ENCODE results near the gene TIAM1. TPM values are rescaled to one million over a fixed set of nuclear protein-coding genes. Genes with fewer than 3 reads are reported as not detected.

Gene TIAM1
- total RNA-seq, 1 donor from 2014 or later: 35.4 TPM

DNA sequence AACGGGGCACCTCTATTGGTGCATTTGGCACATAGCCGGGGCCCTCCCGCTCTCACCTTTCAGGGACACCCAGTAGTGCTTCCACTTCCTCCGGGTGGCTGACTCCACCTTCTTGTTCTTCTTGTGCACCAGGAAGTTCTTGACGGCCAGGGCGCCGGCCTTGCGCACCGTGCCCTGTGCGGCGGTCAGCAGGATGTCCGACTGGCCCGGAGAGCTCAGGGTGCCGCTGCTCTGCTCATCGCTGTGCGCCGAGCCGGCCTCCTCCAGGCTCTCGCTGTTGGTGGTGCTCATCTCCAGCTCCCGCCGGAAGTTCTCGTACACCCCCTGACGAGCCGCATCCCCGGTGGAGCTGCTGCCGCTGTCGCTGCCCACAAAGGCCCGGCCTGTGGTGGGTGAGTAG is 92.4 kb downstream of the TIAM1 start:
- Mint-ChIP-seq H3K9me3 (ENCODE audit: low read depth) (no peaks in the 10 kb centered on the region), H3K27me3 (no peaks in the 10 kb centered on the region), H3K36me3 (ENCODE audit: insufficient read depth) (peaks cover 10% of the 10 kb centered on the region), H3K27ac (no peak overlapping the region), H3K4me1 (ENCODE audit: low read depth) (no peaks in the 10 kb centered on the region), H3K4me3 (ENCODE audit: low read depth) (no peak overlapping the region)
- DNase-seq (ENCODE audit: low spot score, unreplicated experiment): no peak
- no peak for TF ChIP-seq CTCF (IDR thresholded peaks at IDR 0.05; ENCODE audit: unreplicated experiment)

DNA sequence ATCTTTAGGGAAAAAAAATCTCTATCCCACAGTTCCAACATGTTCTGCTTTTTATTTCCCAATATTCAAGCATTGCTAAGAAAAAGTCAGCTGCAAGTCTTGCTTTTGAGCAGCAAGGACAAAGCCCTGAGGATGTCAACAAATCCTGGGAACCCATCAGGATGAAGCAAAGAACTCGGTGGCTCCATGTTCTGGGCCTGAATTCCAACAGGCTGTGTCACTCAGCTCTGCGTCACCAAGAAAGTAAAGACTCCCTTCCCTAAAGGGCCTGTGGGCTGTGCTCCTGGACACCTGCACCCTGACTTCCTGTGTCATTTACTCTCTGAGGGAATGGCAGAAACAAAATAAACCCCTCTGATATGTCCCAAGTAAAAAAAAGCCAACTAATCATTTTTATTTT is 95.5 kb downstream of the TIAM1 start:
- H3K36me3 Mint-ChIP-seq (ENCODE audit: insufficient read depth): peaks cover 30% of the 10 kb centered on the region
- no peaks in the 10 kb centered on the region for H3K27me3 Mint-ChIP-seq
- H3K4me3 Mint-ChIP-seq (ENCODE audit: low read depth): no peak overlapping the region
- H3K4me1 Mint-ChIP-seq (ENCODE audit: low read depth): peaks cover 2% of the 10 kb centered on the region
- TF ChIP-seq CTCF (IDR thresholded peaks at IDR 0.05; ENCODE audit: unreplicated experiment): no peak
- H3K9me3 Mint-ChIP-seq (ENCODE audit: low read depth): peaks cover 8% of the 10 kb centered on the region
- H3K27ac Mint-ChIP-seq: no peak overlapping the region
- no peak for DNase-seq (ENCODE audit: low spot score, unreplicated experiment)

DNA sequence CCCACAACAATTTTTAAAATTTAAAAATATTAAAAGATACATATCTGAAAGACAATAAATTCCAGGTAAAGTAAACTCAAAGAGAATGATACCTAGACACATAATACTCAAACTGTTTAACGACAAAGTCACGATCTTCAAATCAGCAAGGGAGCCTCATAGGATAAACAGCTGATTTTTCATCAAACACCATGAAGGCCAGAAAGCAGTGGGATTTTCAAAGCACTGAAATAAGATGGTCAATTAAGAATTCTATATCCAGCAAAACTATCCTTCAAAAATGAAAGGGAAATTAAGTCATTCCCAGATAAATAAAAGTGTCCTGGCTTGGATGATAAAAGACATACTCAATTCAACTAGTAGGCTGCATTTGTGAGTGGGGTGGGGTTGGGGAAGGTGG is 100.5 kb downstream of the TIAM1 start:
- peaks cover 57% of the 10 kb centered on the region for H3K36me3 Mint-ChIP-seq (ENCODE audit: insufficient read depth)

DNA sequence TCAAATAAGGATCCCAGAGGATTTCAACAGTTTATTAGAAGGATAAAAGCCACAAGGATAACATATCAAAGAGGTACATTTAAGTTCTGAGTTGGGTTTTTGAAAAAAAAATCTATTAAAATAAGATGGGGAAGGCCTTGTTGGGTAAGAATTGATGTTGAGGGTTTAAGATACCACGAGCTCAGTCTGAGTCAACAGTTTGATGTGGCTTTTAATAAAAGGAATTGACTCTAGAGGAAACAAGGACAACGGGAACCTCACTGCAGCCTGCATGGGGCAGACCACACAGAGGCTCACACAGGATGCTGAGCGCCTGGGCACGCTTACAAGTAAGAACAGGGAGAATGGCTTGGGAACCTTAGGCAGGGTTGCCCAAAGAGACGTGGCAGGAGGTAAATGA is 107.5 kb downstream of the TIAM1 start:
- Mint-ChIP-seq H3K4me3 (ENCODE audit: low read depth) (no peak overlapping the region), H3K27me3 (no peaks in the 10 kb centered on the region)

More for the DNA sequence above, 100.5 kb downstream of the TIAM1 start:
- Mint-ChIP-seq H3K9me3 (ENCODE audit: low read depth) (peaks cover 27% of the 10 kb centered on the region), H3K4me3 (ENCODE audit: low read depth) (no peak overlapping the region), H3K27ac (no peak overlapping the region), H3K27me3 (no peaks in the 10 kb centered on the region), H3K4me1 (ENCODE audit: low read depth) (peaks cover 2% of the 10 kb centered on the region)
- DNase-seq (ENCODE audit: low spot score, unreplicated experiment): no peak
- TF ChIP-seq CTCF (IDR thresholded peaks at IDR 0.05; ENCODE audit: unreplicated experiment): no peak

GRCh38 chr21:31235671-31236450 is 108.2 kb downstream of the TIAM1 start:
- H3K27me3 Mint-ChIP-seq: no peaks in the 10 kb centered on the region
- no peak for TF ChIP-seq CTCF (IDR thresholded peaks at IDR 0.05; ENCODE audit: unreplicated experiment)
- peaks cover 33% of the 10 kb centered on the region for H3K36me3 Mint-ChIP-seq (ENCODE audit: insufficient read depth)
- peaks cover 22% of the 10 kb centered on the region for H3K9me3 Mint-ChIP-seq (ENCODE audit: low read depth)
- no peak for DNase-seq (ENCODE audit: low spot score, unreplicated experiment)
- H3K4me3 Mint-ChIP-seq (ENCODE audit: low read depth): no peak overlapping the region
- H3K4me1 Mint-ChIP-seq (ENCODE audit: low read depth): peaks cover 2% of the 10 kb centered on the region
- H3K27ac Mint-ChIP-seq: no peak overlapping the region

More for the DNA sequence above, 107.5 kb downstream of the TIAM1 start:
- DNase-seq (ENCODE audit: low spot score, unreplicated experiment): no peak
- H3K4me1 Mint-ChIP-seq (ENCODE audit: low read depth): peaks cover 2% of the 10 kb centered on the region
- peaks cover 40% of the 10 kb centered on the region for H3K36me3 Mint-ChIP-seq (ENCODE audit: insufficient read depth)
- TF ChIP-seq CTCF (IDR thresholded peaks at IDR 0.05; ENCODE audit: unreplicated experiment): no peak
- no peak overlapping the region for H3K27ac Mint-ChIP-seq
- H3K9me3 Mint-ChIP-seq (ENCODE audit: low read depth): peaks cover 28% of the 10 kb centered on the region

Measured in progenitor cell of endocrine pancreas (in vitro differentiated cells).